HG03159 (cell line): Measurements from ENCODE around the gene ATP2C1.
A peak's percentile ranks its signal among the peaks of the same experiment; 100 is the strongest.

Experiments
- ATAC-seq: cut with Tn5 transposase; IDR thresholded peaks from one replicate; pipeline ENCODE4 v1.9.1; 2021; ENCODE audit warnings: mild to moderate bottlenecking, moderate library complexity; ENCODE audit not compliant: unreplicated experiment

The ATP2C1 gene

DNA sequence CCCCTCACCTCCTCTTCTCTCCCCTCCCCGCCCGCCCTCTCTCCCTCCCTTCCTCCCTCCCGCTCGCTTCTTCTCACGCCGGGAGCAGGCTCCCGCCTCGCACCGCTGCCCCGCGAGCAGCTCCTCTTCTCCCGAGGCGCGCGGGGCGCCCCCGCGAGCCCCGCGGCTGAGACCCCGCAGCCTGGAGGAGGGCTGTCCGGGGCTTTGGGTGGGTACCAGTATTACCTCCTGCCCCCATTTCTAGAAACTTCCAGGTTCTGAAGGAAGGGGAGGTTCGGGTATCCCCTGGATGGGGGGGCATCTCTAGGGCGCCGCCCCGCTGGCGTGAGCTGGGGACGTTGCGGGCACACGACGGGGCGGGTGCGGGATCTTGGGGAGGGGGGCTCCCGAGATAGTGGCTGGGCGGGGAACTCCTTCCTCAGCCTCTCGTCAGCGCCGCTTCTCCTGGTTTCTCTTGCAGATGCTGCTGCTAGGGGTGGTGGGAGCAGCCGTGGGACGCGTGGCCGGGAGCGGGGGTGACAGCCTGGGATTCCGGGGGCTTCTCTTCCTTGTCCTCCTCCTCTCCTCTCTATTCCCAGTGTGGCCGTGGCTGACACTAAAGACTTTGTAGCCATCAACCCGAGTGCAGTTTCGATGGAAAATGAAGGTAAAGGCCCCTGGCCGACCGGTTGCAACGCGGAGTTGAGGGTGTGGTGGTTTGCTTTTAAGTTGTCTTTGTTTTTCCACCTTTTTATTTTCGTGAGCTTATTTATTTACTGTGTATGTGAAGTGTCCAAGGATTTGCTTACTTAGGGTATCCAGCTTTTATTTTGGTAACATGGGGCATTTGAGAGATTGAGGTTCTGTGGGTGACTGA is 474 bp downstream of the ATP2C1 start:
- no peak for ATAC-seq

GRCh38 chr3:130894986-130895280 is 1.0 kb downstream of the ATP2C1 start:
- ATAC-seq = no peak

DNA sequence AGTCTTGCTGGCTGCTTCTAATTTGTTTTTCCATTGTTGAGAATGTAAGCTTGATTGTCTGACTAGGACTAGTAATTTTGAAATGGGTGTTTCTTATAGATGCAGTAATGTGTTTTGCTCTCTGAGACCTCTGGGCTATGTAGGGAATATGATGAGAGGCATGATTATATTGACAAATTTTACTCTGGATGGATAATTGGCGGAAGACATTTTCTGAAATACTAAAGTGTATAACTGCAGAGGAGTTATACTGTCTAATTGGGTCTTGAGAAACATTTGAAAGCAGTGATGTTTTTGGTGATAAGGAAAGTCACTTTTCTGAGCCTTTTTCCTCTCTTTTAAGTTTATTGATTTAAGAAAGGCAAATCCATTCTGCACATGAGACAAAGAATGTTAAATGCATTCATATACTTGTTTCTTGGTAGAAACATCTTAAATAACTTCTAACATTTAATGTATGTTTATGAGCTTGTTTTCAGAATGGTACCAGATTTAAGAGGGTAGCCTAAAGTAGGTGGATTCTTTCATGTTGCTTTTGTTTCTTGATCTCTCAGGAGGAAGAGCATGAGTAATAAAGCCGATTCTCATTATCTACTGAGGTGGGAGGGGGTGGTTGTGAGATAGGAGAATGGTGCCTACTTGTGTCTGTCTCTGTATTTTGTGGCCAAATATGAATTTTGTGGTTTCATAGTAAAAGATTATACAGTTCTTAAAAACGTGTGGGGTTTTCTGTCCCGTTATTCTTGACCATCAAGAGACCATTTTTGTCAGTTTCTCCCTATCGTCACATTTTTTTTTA is 2.0 kb downstream of the ATP2C1 start:
- ATAC-seq = no peak

DNA sequence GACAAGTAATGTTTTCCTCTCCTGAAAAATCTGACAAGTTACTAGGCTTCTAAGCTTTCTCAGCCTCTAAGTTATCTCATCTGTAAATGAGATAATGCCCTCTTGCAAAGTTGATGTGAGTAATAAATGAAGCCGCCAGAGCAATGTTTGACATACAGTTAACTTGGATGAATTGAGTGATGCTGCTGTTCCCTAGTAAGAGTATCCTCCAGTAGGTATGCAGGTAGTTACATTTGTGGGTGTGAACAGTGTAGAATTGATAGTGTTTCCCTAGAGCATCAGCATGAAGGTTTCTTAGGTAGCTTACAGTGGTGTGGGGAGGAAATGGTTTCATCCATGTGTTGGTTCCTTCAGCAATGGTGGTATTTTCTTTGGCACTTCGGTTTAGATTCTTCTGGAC is 3.4 kb downstream of the ATP2C1 start:
- ATAC-seq = no peak

DNA sequence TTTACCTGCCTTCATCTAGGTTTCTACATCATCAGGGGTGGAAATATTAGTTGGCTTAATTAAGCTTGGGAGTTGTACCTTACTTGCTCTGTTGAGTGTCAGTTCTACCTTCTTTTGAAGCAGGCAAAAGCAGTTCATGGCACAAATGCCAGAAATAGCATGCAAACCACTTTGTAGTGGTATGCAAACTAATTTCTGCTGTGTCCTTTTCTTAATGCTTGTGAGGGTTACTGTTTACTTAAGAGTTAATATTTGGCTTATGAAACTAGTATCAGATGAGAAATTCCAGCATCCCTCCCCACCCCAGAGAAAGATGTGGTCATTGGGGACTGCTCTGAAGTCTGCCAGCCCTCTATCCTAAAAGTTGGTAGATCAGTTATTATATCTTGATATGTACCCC is 7.1 kb downstream of the ATP2C1 start:
- no peak for ATAC-seq

- no peak for ATAC-seq
Measured at GRCh38 chr3:130901463-130902204, 7.8 kb downstream of the ATP2C1 start.

- ATAC-seq = no peak
Measured at GRCh38 chr3:130903412-130903908, 9.6 kb downstream of the ATP2C1 start.

DNA sequence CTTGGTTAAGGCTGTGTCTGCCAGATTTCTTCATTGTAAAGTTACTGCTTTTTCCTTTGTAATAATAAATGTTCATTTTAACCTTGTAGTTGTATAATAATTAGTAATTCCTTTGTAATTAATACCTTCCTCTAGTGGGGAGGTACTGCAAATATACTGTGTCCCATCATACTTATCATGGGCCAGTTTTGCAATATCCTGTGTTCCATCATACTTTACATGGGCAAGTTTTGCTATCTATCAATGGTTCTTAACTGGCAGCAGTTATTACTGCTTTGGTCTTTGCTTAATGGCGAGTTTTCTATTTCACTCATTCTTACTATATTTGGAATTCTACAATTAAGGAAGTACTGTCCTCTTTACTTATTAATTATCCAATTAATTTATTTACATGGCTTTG is 10.6 kb downstream of the ATP2C1 start:
- no peak for ATAC-seq

DNA sequence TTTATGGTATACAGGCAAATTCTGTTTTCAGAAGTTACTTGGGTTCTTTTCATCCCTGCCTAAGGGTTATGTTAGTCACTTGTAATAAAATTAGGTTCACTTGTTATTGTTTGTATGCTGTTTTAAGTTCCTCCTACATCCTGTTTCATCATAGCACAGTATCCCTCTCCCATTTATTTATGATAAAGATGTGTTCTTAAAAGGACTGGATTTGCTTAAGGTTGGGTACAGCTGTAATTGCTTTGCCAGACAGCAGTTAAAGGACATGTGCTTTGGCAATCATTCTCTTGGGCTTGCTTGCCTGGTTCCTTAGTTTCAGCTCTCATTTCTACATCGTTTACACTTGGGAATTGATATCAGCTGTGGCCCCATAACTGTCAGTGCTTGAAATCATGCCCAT is 11.7 kb downstream of the ATP2C1 start:
- no peak for ATAC-seq

- no peak for ATAC-seq
Measured at GRCh38 chr3:130906374-130906995, 12.6 kb downstream of the ATP2C1 start.

- ATAC-seq = no peak
Measured at GRCh38 chr3:130907500-130907899, 13.6 kb downstream of the ATP2C1 start.

- no peak for ATAC-seq
Measured at GRCh38 chr3:130907966-130908365, 14.1 kb downstream of the ATP2C1 start.

DNA sequence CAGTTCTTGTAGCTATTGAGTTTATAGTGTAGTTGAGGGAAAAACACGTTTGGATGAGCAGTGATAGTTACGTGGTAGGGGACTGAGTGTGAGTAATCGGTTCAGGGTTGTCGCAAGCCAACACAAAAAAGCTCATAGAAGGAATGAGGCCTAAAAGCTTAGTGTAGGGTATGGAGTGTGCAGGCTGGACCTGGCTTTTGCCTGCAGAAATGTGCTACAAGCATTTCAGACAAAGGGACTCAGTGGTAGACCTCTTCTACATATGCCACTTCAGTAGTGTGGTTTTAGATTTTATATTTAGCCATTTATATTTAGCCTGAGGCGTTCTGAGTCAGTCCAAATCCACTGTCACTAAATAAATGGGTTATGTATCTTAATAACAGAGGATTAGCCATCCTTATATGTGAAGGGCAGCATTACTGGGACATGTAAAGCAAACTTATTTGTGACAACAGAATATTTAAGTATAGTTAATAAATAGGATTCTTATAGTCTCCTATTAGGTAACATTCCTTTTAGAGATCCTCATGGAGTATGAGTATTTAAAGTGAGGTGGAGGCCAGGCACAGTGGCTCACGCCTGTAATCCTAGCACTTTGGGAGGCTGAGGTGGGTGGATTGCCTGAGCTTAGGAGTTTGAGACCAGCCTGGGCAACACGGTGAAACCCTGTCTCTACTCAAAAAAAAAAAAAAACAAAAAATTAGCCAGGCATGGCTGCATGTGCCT is 21.8 kb downstream of the ATP2C1 start:
- ATAC-seq = no peak

DNA sequence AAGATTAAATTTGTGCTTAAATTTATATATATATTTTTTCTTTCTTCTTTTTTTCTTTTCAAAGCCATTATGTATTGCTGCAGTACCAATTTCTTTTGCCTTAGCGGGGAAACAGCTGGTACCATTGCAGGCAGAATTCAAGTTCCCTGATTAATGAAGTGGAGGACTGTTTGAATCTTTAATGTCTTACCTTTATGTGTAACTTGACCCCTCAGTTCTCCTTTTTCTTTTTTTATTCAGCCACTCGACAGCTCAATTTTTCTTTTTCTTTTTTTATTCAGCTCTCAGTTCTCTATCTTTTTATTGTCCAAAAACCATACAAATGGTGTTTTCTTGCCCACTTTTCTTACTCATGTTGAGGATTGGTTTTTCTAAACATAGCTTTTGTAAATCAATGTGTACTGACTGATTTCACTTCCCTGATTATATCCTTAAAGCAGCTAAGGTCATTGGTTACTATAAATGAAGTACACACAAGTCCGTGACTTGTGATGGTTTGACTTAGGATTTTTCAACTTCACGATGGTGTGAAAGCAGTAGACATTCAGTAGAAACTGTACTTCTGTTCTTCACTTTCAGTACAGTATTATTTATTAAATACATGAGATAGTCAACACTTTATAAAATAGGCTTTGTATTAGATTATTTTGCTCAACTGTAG is 22.8 kb downstream of the ATP2C1 start:
- ATAC-seq = peak; percentile 60

- no peak for ATAC-seq
Measured at GRCh38 chr3:130918328-130918727, 24.4 kb downstream of the ATP2C1 start.

DNA sequence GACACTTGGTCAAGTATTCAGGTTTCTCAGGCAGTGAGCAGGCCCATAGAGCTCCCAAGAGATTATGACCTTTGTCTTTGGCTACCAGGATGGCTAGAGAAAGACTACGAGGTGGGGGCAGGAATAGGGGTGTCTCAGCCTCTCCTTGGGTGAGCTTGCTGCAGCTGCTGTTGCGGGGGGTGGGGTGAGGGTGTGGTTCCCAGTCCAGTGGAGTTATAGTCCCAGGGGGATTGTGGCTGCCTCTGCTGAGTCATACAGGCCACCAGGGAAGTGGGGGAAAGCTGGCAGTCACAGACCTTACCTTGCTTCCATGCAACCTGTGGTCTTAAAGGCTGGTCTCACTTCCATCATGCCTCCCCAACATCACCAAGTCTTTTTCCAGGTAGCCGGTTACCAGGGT is 31.7 kb downstream of the ATP2C1 start:
- peak; percentile 52 for ATAC-seq

- ATAC-seq = no peak
Measured at GRCh38 chr3:130926504-130926903, 32.6 kb downstream of the ATP2C1 start.

GRCh38 chr3:130929804-130930203 is 35.9 kb downstream of the ATP2C1 start:
- no peak for ATAC-seq

GRCh38 chr3:130932979-130933378 is 39.1 kb downstream of the ATP2C1 start:
- no peak for ATAC-seq

DNA sequence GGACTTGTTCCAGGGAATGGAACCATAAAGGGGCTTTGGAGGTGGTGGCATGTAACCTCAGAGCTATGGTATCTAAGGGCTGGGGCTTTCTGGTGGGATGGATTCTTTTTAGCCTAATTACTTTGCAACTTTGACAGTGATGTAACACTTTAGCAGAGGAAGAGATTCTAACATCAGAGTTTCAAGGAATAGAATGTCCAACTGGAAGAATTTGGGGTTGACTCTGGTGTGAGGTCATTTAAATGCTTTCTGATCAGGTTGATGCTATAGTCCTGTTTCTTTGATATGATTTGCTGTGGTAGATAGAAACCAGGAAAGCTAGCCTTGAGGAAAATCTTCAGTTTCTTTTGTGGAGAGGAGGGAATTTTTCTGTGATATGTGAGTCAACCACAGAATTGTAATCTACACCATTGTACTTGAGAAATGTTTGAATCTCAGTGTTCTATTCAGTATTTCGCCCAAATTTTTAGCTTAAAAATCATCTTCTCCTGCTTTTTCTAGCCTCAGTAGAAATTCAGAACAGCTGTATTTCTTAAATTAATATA is 40.0 kb downstream of the ATP2C1 start:
- no peak for ATAC-seq
